ENCODE data around the gene SIK3. TPM values are rescaled to one million over a fixed set of nuclear protein-coding genes. Genes with fewer than 3 reads are reported as not detected.

The SIK3 gene
- total RNA-seq, 1 experiment from 2014 or later: 34.4 TPM

GRCh38 chr11:116973270-116973669 is 125.0 kb downstream of the SIK3 start:
- no peak for ATAC-seq
- Mint-ChIP-seq H3K4me3 (no peak overlapping the region), H3K4me1 (peaks cover 41% of the 10 kb centered on the region), H3K27ac (peak overlapping the region; percentile 66; the same call in 1 of the 2 replicates), H3K9me3 (no peaks in the 10 kb centered on the region), H3K27me3 (ENCODE audit: low read depth) (no peaks in the 10 kb centered on the region), H3K36me3 (no peaks in the 10 kb centered on the region)
- no peak for DNase-seq (ENCODE audit: low spot score)
- ChIA-PET POLR2A (no interaction called here), CTCF (interaction anchor here (0.9 to 1.5 kb wide), 5 partner anchors 16 to 182 kb away, joined by 3 to 6 read pairs (median 3); no protein-coding TSS in a partner anchor)
- TF ChIP-seq, protein P1, sequence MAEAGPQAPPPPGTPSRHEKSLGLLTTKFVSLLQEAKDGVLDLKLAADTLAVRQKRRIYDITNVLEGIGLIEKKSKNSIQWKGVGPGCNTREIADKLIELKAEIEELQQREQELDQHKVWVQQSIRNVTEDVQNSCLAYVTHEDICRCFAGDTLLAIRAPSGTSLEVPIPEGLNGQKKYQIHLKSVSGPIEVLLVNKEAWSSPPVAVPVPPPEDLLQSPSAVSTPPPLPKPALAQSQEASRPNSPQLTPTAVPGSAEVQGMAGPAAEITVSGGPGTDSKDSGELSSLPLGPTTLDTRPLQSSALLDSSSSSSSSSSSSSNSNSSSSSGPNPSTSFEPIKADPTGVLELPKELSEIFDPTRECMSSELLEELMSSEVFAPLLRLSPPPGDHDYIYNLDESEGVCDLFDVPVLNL (CRISPR knock-in tag; IDR thresholded peaks at IDR 0.05; ENCODE audit: borderline replicate concordance, low read depth): no peak
- TF ChIP-seq, protein P2, sequence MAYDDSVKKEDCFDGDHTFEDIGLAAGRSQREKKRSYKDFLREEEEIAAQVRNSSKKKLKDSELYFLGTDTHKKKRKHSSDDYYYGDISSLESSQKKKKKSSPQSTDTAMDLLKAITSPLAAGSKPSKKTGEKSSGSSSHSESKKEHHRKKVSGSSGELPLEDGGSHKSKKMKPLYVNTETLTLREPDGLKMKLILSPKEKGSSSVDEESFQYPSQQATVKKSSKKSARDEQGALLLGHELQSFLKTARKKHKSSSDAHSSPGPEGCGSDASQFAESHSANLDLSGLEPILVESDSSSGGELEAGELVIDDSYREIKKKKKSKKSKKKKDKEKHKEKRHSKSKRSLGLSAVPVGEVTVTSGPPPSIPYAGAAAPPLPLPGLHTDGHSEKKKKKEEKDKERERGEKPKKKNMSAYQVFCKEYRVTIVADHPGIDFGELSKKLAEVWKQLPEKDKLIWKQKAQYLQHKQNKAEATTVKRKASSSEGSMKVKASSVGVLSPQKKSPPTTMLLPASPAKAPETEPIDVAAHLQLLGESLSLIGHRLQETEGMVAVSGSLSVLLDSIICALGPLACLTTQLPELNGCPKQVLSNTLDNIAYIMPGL (CRISPR knock-in tag; IDR thresholded peaks at IDR 0.05): no peak
- TF ChIP-seq E2F1 (CRISPR knock-in tag; IDR thresholded peaks at IDR 0.05) (no peak), MLX (CRISPR knock-in tag; IDR thresholded peaks at IDR 0.05) (no peak), CBFB (CRISPR knock-in tag; IDR thresholded peaks at IDR 0.05; ENCODE audit: low read depth) (no peak), HMGA2 (CRISPR knock-in tag; IDR thresholded peaks at IDR 0.05) (no peak), ZNF396 (CRISPR knock-in tag; IDR thresholded peaks at IDR 0.05; ENCODE audit: borderline replicate concordance) (no peak), ZSCAN18 (CRISPR knock-in tag; IDR thresholded peaks at IDR 0.05) (no peak)
- TF ChIP-seq, protein P3, sequence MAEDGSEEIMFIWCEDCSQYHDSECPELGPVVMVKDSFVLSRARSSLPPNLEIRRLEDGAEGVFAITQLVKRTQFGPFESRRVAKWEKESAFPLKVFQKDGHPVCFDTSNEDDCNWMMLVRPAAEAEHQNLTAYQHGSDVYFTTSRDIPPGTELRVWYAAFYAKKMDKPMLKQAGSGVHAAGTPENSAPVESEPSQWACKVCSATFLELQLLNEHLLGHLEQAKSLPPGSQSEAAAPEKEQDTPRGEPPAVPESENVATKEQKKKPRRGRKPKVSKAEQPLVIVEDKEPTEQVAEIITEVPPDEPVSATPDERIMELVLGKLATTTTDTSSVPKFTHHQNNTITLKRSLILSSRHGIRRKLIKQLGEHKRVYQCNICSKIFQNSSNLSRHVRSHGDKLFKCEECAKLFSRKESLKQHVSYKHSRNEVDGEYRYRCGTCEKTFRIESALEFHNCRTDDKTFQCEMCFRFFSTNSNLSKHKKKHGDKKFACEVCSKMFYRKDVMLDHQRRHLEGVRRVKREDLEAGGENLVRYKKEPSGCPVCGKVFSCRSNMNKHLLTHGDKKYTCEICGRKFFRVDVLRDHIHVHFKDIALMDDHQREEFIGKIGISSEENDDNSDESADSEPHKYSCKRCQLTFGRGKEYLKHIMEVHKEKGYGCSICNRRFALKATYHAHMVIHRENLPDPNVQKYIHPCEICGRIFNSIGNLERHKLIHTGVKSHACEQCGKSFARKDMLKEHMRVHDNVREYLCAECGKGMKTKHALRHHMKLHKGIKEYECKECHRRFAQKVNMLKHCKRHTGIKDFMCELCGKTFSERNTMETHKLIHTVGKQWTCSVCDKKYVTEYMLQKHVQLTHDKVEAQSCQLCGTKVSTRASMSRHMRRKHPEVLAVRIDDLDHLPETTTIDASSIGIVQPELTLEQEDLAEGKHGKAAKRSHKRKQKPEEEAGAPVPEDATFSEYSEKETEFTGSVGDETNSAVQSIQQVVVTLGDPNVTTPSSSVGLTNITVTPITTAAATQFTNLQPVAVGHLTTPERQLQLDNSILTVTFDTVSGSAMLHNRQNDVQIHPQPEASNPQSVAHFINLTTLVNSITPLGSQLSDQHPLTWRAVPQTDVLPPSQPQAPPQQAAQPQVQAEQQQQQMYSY (CRISPR knock-in tag; IDR thresholded peaks at IDR 0.05): no peak
- TF ChIP-seq, protein P4, sequence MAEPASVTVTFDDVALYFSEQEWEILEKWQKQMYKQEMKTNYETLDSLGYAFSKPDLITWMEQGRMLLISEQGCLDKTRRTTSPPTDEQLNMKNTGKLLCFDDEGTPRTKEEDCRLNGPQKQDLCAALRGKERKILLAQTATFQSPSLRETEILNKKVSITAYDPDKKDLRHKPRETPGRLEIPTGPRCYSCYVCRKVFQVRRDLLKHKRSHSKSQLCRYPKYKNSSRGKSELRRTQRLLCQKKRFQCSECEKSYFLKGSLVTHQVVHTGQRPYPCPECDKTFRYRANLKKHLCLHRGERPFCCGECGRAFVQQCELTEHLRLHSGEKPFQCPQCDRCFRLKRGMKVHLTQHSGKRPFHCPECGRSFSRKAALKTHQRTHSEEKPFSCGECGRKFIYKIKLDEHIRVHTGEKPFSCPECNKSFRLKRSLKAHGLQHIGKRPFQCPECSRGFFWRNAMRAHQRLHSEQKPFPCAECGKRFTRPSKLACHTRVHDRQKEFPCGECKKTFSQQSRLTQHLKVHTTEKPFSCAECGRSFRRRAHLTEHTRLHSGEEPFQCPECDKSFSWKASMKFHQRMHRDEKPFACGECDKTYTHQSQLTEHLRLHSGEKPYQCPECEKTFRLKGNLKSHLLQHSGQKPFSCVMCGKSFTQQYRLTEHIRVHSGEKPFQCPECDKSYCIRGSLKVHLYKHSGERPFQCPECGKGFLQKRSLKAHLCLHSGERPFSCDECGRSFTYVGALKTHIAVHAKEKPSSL (CRISPR knock-in tag; conservative IDR thresholded peaks at IDR 0.05): no peak

GRCh38 chr11:116972691-116973090 is 125.5 kb downstream of the SIK3 start:
- H3K27me3 Mint-ChIP-seq (ENCODE audit: low read depth): no peaks in the 10 kb centered on the region
- peak; percentile 46; the same call in 1 of the 2 replicates for ATAC-seq
- H3K4me3 Mint-ChIP-seq: no peak overlapping the region
- peaks cover 42% of the 10 kb centered on the region for H3K4me1 Mint-ChIP-seq
- ChIA-PET CTCF (interaction anchor here (1.0 to 1.5 kb wide), 4 partner anchors 15 to 182 kb away, joined by 3 to 6 read pairs (median 4); no protein-coding TSS in a partner anchor), POLR2A (no interaction called here)
- H3K9me3 Mint-ChIP-seq: no peaks in the 10 kb centered on the region
- H3K36me3 Mint-ChIP-seq: no peaks in the 10 kb centered on the region
- no peak for TF ChIP-seq GRHL2 (CRISPR knock-in tag; IDR thresholded peaks at IDR 0.05; ENCODE audit: insufficient replicate concordance, severe bottlenecking)
- no peak for TF ChIP-seq JUN (CRISPR knock-in tag; IDR thresholded peaks at IDR 0.05)
- no peak for TF ChIP-seq SMAD4 (CRISPR knock-in tag; IDR thresholded peaks at IDR 0.05)
- no peak for TF ChIP-seq HMGA2 (CRISPR knock-in tag; IDR thresholded peaks at IDR 0.05)
- TF ChIP-seq ATF6 (CRISPR knock-in tag; IDR thresholded peaks at IDR 0.05): no peak
- TF ChIP-seq TCF7 (CRISPR knock-in tag; IDR thresholded peaks at IDR 0.05; ENCODE audit: low read depth): no peak
- TF ChIP-seq KAT7 (CRISPR knock-in tag; IDR thresholded peaks at IDR 0.05; ENCODE audit: borderline replicate concordance): no peak
- TF ChIP-seq CREB1 (CRISPR knock-in tag; IDR thresholded peaks at IDR 0.05): no peak
- TF ChIP-seq RELA (CRISPR knock-in tag; IDR thresholded peaks at IDR 0.05; ENCODE audit: borderline replicate concordance): no peak
- no peak for DNase-seq (ENCODE audit: low spot score)
- peak overlapping the region; percentile 26 for H3K27ac Mint-ChIP-seq

All from WTC11 (cell line).